GM12873 (cell line): Measurements from ENCODE around the gene RNPS1.

Experiments
- CTCF ChIP-seq: IDR thresholded peaks from 2 replicates; pipeline ENCODE4 v1.5.1; 2012; ENCODE audit warnings: low read depth, mild to moderate bottlenecking, moderate library complexity, low read length, control low read depth; ENCODE audit not compliant: insufficient read depth; ENCODE audit errors: missing control alignments

Gene RNPS1

GRCh38 chr16:2214719-2214968 lies 53.3 kb downstream of the RNPS1 start, which contains the start of gene PGP:
PGP (minus strand) TSS chr16:2214840; CDS start chr16:2214777, 63 bp downstream.
- TF ChIP-seq CTCF, result no peak

- no peak for TF ChIP-seq CTCF
Measured at GRCh38 chr16:2213817-2214718, 53.9 kb downstream of the RNPS1 start.

- TF ChIP-seq CTCF, result no peak
Measured at GRCh38 chr16:2212362-2213324, 55.3 kb downstream of the RNPS1 start.

GRCh38 chr16:2211923-2212347 lies 56.0 kb downstream of the RNPS1 start:
- no peak for TF ChIP-seq CTCF

- no peak for TF ChIP-seq CTCF
Measured at GRCh38 chr16:2210386-2211365, 57.2 kb downstream of the RNPS1 start, which contains the start of gene BRICD5. BRICD5 (minus strand) TSS chr16:2210863; CDS start chr16:2210833, 30 bp downstream.

- TF ChIP-seq CTCF, result no peak
Measured at GRCh38 chr16:2210009-2210332, 58.0 kb downstream of the RNPS1 start.
